ENCODE measurements around the gene ZNF235.
"Not testable (repeated sequence)": the region's sequence is repeated elsewhere in the genome, so short reads cannot be mapped to it uniquely, and the experiment has no call there.

ZNF235 gene

GRCh38 chr19:44304659-44305193 is at the start of gene ZNF235:
Gene ZNF235 (minus strand): TSS chr19:44305025. CDS start chr19:44303404, 1,621 bp downstream.
- peak; percentile 58 to 59 for DNase-seq

GRCh38 chr19:44346556-44346955 is 41.7 kb upstream of the ZNF235 start:
- DNase-seq: no peak

GRCh38 chr19:44345959-44346358 is 41.1 kb upstream of the ZNF235 start:
- DNase-seq: no peak

DNA sequence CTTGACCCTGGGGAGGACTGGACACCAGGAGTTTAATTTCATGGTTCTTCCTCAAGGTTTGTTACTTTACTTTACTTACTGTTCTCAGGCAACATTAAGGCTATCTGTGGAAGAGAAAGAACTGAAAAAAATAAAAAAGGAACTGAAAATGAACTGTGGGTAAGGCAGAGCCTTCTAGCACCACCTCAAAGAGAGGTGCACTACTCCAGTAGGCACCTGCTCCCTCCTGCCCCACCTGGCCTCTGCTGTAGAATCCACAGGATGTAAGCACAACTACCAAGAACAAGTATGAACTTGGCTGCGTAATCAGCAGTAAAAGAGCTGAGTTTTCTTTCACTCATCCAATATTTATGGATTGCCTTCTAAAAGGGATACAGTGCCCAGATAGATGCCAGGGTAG is 39.4 kb upstream of the ZNF235 start:
- DNase-seq: no peak

DNA sequence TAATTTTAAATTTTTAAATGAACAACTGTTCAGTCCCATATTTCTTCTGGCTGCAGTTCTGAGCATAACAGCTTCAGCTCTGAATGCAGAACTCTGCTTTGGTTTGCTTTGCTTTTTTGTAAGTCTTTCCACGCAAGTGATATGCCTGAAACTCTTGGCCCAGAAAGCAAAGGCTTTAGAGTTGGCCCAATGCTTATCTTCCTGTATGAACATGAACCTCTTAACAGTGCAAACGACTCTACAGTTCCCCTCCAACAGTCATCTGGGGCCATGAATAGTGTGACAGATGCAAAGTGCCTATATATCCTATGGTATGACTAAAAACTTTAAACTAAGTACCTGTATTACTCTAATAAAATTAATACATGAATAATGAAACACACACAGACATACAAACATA is 37.0 kb upstream of the ZNF235 start:
- DNase-seq: no peak

GRCh38 chr19:44334639-44335038 is 29.8 kb upstream of the ZNF235 start:
- not testable (repeated sequence) for DNase-seq

GRCh38 chr19:44332145-44332544 is 27.3 kb upstream of the ZNF235 start:
- DNase-seq: no peak

DNA sequence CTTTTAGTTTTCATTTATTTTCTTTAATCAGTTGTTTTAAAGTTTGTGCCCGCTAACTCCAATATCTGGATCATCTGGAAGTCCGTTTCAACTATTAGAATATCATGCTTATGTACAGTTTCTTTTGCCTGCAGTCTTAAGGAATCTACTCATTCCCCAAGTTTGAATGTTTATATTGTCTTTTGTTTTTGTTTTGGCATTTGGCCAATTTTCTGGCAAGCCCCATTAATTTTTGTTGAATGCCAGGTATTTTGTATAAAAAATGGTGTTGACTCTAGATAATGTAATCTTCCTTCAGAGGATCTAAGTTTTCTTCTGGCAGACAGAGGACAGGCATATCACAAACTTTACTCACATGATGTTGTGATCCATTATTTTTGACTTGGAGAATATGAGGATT is 11.1 kb upstream of the ZNF235 start:
- DNase-seq: no peak

GRCh38 chr19:44313231-44313630 is 8.4 kb upstream of the ZNF235 start:
- no peak for DNase-seq

DNA sequence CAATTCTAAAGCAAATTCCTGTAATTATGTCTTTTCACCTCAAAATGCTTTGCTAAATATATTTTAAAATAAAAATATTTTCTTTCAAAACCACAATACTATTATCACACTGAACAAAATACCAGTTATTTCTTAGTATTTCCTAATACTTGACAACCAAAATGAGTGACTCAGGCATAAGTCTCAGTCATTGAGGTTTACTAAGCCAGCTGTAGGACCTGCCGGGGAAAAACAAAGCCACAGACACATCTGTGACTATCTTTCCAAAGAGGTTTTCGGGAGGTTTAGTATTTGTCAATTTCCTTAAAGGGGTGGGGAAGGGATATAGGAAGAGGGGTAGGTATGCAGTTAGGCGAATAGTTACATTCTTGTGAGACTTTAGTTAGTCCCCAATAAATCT is 3.2 kb upstream of the ZNF235 start:
- DNase-seq: no peak

DNA sequence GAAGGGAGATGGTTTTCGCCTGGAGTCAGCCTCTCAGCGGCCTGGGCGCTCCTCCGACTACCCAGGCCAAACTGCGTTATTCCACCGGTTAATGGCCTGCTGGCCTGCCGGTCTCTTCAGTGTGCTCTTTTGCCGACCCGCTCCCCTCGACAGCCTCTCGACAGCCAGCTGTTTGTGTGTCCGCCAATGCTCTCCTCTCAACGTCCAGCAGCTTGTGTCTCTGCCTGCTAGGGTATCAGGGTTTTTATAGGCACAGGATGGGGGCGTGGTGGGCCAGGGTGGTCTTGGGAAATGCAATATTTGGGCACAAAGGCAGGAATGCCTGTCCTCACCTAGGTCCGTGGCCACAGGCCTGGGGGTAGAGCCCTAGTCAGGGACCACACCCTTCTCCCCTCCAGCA is 1.5 kb upstream of the ZNF235 start:
- DNase-seq: no peak

- DNase-seq: no peak
Measured at GRCh38 chr19:44305457-44305856, 632 bp upstream of the ZNF235 start.

- no peak for DNase-seq
Measured at GRCh38 chr19:44303976-44304568, 753 bp downstream of the ZNF235 start.

DNA sequence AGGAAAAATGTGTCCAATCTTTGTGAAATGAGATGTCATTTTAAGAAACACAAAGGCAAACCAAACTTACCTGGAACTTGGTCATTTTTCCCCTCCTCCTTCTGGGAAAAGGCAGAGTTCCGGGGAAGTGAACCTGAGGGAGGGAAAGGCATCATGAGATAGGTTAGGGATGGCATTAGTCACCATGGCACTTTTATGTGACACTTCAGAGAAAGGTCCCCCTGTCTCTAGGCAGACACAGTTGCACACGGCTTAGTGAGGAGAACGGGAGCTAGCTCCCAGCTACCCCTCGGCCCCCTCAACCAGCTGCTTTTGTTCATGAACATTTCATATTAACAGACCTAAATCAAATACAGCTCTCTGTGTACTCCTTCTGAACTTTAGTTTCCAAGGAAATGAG is 1.5 kb downstream of the ZNF235 start:
- DNase-seq: no peak

DNA sequence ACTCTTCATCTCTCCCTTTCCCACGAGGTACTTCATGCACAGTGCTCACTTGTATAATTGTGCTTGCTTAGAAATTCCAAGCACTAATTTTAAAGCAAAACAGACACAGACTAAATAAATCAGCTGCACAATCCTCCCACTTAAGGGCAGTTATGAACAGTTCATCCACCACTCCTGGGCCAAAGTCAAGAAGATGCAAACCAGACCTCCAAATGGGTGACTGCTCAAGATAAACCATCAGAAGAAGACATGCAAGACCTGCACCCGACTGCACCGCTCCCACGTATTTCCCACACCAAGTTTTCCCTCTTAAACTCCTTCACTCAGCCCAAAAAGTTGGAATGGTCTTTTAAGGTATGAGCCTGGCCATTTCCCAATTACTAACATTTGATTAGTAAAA is 19.9 kb downstream of the ZNF235 start:
- DNase-seq: no peak

- no peak for DNase-seq
Measured at GRCh38 chr19:44282846-44283245, 22.0 kb downstream of the ZNF235 start.

DNA sequence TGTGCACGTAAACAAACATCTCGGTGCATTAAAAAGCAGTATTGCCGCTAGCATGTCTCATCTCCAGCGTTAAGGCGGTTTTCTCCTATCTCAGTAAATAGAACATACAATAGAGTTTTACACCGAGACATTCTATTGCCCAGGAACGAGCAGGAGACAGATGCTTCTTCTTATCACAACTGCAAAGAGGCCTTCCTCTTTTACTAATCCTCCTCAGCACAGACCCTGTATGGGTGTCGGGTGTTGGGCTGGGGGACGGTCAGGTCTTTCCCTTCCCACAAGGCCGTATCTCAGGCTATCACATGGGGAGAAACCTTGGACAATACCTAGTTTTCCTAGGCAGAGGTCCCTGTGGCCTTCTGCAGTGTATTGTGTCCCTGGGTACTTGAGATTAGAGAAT is 23.9 kb downstream of the ZNF235 start:
- DNase-seq: no peak

- DNase-seq: no peak
Measured at GRCh38 chr19:44278181-44278690, 26.6 kb downstream of the ZNF235 start.

DNA sequence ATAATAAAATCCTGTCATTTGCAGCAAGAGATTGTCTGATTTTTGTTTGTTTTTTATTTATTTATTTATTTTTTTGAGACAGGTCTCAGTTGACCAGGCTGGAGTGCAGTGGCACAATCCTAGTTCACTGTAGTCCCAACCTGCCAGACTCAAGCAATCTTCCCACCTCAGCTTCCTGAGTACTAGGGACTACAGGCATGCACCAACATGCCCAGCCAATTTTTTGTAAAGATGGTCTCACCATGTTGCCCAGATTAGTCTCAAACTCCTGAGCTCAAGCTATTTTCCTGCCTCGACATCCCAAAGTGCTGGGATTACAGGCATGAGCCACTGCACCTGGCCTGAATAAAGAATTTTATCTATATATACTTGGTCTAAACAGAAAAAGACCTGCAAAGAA is 27.5 kb downstream of the ZNF235 start:
- DNase-seq: no peak

GRCh38 chr19:44260695-44261446 is 44.0 kb downstream of the ZNF235 start:
- DNase-seq: no peak

- no peak for DNase-seq
Measured at GRCh38 chr19:44260343-44260681, 44.5 kb downstream of the ZNF235 start.

DNA sequence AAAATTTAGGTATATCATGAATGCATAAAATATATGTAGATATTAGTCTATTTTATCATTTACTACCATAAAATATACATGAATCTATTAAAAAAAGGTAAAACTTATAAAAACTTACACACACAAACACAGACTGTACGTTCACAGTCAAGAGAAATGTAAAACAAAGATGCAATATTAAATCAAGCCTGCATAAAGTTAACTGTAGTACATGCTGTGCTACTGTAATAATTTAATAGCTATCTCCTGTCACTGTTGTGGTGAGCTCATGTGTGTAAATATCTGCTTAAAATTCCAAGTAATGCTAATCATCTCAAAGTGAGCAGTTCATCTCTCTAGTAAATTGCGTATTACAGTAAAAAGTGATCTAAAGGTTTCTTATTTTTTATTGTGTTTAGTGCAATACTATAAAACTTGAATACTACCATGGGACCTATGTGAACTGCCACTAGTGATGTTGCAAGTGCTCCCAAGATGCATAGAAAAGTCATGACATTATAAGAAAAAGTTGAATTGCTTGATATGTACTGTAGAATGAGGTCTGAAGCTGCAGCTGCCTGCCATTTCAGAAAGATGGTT is 45.9 kb downstream of the ZNF235 start:
- no peak for DNase-seq

GRCh38 chr19:44258136-44258535 is 46.7 kb downstream of the ZNF235 start:
- DNase-seq: no peak
